ENCODE data around the gene C16orf89.

The C16orf89 gene

DNA sequence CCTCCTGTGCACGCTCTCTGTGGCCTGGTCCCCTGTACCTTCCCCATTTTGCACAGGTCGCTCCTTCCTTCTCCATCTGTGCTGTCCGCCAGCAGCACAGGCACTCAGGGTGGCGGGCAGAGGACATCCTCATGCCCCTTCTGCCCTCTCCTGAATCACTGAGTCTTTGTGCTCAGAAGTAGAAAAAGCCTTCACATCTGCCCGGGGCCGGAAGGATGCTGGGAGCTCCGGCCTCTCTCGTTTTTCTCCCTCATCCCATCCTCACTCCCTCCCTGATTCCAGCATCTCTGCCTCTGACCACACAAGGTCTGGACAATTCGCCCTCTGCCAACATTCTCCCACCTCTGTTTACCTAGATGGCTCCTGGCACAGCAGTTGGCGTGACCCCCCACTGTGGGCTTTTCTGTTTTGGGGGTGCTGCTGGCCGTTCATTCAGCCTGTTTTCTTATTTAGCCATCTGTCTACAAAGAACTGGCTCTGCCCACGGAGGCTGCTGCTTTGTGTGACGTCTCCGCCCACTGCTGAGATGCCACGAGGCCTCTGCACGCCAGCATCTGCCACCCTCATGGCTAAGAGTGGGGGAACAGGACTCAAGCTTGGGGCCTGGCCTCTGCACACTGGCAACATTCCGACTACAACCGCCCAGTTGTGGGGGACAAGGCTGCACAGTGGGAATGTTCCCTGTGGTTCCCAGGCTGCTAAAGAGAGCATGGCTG, 70.9 kb downstream of the C16orf89 start:
- no peak overlapping the region for H3K27ac ChIP-seq (ENCODE audit: low read length)
- TF ChIP-seq, protein P1, sequence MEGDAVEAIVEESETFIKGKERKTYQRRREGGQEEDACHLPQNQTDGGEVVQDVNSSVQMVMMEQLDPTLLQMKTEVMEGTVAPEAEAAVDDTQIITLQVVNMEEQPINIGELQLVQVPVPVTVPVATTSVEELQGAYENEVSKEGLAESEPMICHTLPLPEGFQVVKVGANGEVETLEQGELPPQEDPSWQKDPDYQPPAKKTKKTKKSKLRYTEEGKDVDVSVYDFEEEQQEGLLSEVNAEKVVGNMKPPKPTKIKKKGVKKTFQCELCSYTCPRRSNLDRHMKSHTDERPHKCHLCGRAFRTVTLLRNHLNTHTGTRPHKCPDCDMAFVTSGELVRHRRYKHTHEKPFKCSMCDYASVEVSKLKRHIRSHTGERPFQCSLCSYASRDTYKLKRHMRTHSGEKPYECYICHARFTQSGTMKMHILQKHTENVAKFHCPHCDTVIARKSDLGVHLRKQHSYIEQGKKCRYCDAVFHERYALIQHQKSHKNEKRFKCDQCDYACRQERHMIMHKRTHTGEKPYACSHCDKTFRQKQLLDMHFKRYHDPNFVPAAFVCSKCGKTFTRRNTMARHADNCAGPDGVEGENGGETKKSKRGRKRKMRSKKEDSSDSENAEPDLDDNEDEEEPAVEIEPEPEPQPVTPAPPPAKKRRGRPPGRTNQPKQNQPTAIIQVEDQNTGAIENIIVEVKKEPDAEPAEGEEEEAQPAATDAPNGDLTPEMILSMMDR (IDR thresholded peaks at IDR 0.05; ENCODE audit: borderline replicate concordance, extremely low read depth, low read length, poor library complexity, severe bottlenecking): no peak
- no peak for TF ChIP-seq EZH2 (IDR thresholded peaks at IDR 0.05; ENCODE audit: borderline replicate concordance, low read depth, low read length, severe bottlenecking)
- no peaks in the 10 kb centered on the region for H3K79me2 ChIP-seq (ENCODE audit: insufficient read depth, low read length)
- no peaks in the 10 kb centered on the region for H3K4me1 ChIP-seq (ENCODE audit: insufficient read depth, low read length)
- no peaks in the 10 kb centered on the region for H3K27me3 ChIP-seq (ENCODE audit: insufficient read depth, low read length, poor library complexity)
- no peak overlapping the region for H3K9ac ChIP-seq (ENCODE audit: low read depth, low read length)
- H3K4me3 ChIP-seq (ENCODE audit: low read depth in 1 of 2, low read length in 2 of 2): no peak overlapping the region
- ATAC-seq (ENCODE audit: insufficient read depth, low read depth) (no peak), DNase-seq (no peak)
- no peak overlapping the region for H3K4me2 ChIP-seq (ENCODE audit: insufficient read depth, low read length)
- H2AFZ ChIP-seq (ENCODE audit: low read depth, low read length): no peak overlapping the region
- H3K9me3 ChIP-seq (ENCODE audit: insufficient read depth, low read length, severe bottlenecking): no peaks in the 10 kb centered on the region
- H3K36me3 ChIP-seq (ENCODE audit: insufficient read depth, low read length): no peaks in the 10 kb centered on the region
- H4K20me1 ChIP-seq (ENCODE audit: insufficient read depth, low read length): no peaks in the 10 kb centered on the region
